NCI-H1417 treated with DMSO at 0.1 percent for 48 hours (cell line): ENCODE results near the gene NR2F2.
"Not testable (repeated sequence)": the region's sequence is repeated elsewhere in the genome, so short reads cannot be mapped to it uniquely, and the experiment has no call there.

Experiments
- DNase-seq: peaks from one replicate; lab custom pipeline; 2025; lab: John Stamatoyannopoulos, UW

NR2F2 gene

DNA sequence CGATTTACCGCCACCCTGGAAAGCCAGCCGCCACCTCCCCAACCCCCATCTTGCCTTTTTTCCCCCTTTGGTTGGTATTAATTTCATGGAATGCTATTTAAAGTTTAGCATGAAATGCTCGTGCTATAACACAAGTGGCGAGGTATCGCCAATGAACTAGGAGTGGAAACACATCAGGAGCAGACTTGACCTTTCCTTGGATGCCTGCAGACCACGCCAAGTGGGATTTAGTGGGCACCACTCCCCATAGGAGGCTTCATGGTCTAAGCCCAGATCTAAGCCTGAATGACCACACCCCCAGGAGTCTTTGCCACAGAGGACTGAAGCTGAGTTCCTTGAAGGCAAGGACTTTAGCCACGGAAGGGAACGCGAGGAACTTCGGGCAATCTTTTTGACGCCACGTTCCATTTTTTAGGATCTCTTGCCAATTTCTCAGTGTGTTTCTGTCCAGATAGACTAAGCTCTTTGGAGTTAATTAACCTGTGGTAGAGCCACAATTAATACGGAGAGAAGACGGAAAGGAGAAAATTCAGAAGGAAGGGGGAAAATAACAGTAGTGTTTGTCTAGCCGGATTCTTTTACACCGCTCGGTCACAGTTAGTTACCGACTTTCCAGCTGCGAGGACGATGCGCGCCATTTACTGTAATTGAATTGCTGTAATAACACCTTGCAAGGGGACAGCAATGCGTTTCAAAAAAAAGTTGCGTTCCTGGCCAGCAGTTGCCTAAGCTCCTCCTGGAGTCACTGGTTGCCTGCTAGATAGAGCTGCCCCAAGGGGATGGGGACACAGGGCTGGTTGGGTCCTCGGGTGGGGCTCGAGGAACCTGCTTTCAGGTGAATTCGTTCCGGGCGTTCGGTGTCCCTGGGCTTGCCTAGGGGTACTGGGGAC lies 37.1 kb downstream of the NR2F2 start:
- DNase-seq: no peak

DNA sequence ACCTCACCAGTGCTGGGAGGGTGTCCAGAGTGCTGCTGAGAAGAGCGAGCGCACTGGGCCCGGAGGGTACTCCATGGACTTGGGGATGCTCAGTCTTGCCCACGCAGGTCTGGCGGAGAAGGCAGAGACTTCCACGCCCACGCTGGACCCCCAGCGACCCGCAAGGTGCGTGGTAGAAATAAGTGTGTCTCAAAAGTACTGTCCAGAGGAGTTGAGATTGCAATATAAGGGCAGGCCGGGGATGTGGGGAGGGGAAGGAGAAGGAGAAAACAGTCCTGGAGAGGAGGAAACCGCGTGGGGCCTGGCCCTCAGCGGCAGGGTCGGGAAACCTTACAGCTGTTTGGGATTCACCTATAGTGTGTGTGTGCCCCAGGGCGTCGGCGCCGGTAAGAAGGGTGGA lies 38.9 kb downstream of the NR2F2 start:
- DNase-seq: no peak

DNA sequence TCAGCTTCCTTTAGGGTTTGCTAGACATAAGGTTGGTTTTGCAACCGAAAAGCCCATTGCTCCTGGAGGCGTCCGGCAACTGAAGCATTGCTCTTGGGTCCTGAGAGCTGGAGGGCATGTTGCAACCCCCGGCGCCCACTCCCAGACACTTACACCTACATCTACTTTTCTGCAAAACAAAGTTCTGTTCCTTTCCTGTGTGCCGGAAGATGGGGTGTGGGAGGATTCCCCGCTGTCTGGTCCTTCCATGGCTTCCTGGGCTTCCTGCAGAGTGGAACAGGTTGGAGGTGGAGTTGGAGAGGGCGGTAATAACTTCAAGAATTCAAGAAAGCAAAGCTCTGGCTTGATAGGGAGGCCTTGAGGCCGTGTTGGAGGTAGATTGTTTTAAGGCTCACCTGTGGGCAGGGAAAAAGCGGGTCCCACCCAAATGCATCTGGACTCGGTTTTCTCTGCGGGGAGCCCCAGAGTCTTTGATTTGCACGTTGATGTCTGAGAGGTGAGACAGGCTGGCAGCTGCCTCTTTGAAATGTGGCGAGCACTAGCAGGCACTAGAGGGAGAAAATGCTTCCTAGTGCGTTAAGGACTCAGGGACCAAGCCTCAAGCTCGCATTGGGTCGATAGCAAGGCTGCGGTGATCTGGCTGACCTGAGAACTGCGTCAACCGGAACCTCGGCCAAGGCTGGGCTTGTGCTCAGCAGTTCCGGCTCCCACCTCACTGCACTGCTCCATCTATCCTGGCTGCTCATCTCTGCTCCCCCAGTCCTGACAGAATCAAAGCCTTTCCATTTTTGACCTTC lies 39.5 kb downstream of the NR2F2 start:
- DNase-seq: no peak

DNA sequence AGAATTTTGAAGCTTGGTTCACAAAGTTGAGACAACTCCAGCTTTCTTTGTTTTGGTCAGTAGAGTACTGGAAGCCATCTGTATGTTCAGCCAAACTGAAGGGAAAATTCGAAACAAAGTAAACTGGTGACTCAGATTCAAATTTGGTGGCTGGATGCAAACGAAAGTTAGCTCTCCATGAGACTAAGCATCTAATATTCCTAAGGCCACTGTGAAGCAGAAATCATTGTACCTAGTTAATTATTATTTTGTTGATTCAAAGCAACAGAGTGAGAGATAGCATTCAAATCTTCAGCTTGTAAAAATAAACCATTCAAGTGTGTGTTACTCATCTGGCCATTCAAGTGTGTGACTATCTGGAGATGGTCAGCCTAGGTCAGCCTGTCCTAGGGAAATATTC lies 42.1 kb downstream of the NR2F2 start:
- no peak for DNase-seq

DNA sequence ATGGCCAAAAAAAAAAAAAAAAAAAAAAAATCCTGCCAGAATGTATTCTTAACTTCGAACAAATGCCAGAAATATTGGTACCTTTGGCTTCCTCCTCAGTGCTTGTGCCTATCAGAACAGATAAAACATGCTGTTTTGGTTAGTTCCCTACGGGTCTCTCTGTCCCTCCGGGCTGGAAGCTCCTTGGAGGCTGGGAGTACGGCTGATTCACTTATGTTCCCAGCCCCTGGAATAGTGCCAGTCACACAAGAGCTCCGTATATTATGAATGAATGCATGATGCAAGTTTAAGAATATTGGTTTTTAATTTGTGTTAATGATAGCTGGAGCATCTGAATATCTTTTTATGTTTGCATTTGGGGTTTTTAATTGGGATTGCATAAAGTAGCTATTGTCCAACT lies 44.0 kb downstream of the NR2F2 start:
- DNase-seq: no peak

DNA sequence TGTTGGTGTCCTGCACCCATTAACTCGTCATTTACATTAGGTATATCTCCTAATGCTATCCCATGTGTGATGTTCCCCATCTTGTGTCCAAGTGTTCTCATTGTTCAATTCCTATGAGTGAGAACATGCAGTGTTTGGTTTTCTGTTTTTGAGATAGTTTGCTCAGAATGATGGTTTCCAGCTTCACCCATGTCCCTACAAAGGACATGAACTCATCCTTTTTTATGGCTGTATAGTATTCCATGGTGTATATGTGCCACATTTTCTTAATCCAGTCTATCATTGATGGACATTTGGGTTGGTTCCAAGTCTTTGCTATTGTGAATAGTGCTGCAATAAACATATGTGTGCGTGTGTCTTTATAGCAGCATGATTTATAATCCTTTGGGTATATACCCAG lies 49.1 kb downstream of the NR2F2 start:
- not testable (repeated sequence) for DNase-seq

DNA sequence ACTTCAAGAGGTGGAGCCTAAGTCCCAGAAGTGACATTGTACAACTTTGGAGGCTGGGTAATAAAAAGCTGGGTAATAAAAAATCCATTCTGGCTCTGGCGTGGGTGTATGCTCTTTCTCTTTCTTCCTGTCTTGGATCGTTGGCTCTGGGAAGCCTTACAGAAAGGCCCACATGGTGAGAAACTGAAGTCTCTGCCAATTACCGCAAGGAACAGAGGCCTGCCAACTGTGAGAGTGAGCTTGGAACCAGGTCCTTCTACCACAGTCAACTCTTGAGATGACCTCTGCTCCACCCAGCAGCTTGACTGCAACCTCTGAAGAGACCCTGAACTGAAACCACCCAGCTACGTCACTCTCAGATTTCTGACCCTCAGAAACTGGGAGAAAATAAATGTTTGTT lies 51.0 kb downstream of the NR2F2 start:
- DNase-seq: no peak

DNA sequence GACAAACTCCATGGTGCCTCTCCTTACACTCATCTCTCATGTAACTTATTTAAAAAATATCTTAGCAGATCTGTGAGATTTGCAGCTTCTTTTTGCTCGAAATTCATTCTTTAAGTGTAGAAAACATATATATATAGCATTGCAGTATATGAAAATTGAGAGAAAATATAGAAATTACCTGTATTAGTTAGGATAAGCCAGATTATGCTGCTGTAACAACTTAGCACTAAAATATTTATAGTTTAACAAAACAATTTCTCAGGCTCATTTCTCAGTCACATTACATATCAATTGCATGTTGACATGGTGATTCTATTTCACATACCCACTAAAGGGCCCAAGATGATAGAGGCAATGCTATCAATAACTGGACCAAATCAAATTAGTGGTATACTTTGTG lies 54.7 kb downstream of the NR2F2 start:
- DNase-seq: no peak

DNA sequence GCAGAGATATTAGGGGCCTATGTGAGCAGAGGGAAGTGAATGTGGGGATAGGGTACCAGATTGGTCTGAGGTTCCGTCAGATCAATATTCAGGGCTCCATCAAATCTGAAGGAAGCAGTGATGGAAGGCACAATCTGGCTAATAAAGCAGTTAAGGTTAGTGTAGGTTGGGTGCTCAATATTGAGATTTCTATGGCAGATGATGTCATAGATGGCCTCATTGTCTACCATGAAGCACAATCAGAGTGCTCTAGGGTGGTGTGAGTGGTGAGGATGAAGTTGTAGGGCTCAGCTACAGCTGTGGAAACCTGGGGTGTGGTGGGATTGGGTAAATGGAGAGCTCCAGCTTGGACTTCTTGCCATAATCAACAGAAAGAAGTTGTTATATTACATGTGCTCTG lies 58.2 kb downstream of the NR2F2 start:
- DNase-seq: no peak
